Neural progenitor cell (in vitro differentiated cells): ENCODE measurements around the gene GRM3.

Experiments used
- CTCF ChIP-seq: fragments of 200-600 bp; sonication (generic); IDR thresholded peaks from 2 replicates; pipeline ENCODE4 v1.5.1; 2017; ENCODE audit warnings: antibody characterized with exemption, mild to moderate bottlenecking
- EZH2 ChIP-seq: fragments of 200-600 bp; sonication (generic); IDR thresholded peaks from 2 replicates; pipeline ENCODE4 v1.6.1; 2017; ENCODE audit warnings: antibody characterized with exemption, mild to moderate bottlenecking, moderate library complexity
- EZH2phosphoT487 ChIP-seq: fragments of 200-600 bp; sonication (generic); IDR thresholded peaks from 2 replicates; pipeline ENCODE4 v1.6.1; 2017; ENCODE audit warnings: antibody characterized with exemption

- TF ChIP-seq CTCF (no peak), EZH2phosphoT487 (no peak), EZH2 (no peak)
Measured at GRCh38 chr7:86867163-86867762, 223.6 kb downstream of the GRM3 start.
